ENCODE data around the gene ORC3.

DNA sequence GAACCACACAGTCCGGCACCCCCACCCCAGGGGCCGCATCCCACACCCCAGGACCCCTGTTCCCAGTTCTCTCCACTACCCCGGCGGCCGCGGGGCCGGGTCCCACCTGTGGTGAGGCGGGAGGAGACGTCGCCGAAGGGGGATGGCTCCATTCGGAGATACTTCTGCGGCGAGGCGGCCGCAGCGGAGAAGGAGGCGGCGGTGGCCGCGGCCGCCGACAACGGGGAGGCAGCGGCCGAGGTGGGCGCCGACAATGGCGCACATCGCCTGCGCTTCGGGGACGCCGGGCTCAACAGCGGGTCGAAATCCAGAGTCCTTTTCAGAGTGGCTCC is 111.4 kb downstream of the ORC3 start:
- TF ChIP-seq, protein P1, sequence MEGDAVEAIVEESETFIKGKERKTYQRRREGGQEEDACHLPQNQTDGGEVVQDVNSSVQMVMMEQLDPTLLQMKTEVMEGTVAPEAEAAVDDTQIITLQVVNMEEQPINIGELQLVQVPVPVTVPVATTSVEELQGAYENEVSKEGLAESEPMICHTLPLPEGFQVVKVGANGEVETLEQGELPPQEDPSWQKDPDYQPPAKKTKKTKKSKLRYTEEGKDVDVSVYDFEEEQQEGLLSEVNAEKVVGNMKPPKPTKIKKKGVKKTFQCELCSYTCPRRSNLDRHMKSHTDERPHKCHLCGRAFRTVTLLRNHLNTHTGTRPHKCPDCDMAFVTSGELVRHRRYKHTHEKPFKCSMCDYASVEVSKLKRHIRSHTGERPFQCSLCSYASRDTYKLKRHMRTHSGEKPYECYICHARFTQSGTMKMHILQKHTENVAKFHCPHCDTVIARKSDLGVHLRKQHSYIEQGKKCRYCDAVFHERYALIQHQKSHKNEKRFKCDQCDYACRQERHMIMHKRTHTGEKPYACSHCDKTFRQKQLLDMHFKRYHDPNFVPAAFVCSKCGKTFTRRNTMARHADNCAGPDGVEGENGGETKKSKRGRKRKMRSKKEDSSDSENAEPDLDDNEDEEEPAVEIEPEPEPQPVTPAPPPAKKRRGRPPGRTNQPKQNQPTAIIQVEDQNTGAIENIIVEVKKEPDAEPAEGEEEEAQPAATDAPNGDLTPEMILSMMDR (IDR thresholded peaks at IDR 0.05), result no peak
- TF ChIP-seq POLR2A (IDR thresholded peaks at IDR 0.05) (no peak), POLR2AphosphoS5 (IDR thresholded peaks at IDR 0.05) (no peak)
